GM12875 (cell line): Measurements from ENCODE around the gene RBM45.

Source experiments
- H3K4me3 ChIP-seq: one replicate; pipeline ENCODE4 v1.5.1; 2011; ENCODE audit warnings: low read depth, low read length, control low read depth
- CTCF ChIP-seq: IDR thresholded peaks from 2 replicates; pipeline ENCODE4 v1.5.1; 2011; ENCODE audit warnings: low read depth, mild to moderate bottlenecking, control low read depth, inconsistent platforms, low read length, moderate library complexity, borderline replicate concordance; ENCODE audit not compliant: insufficient read depth

The RBM45 gene

GRCh38 chr2:178084273-178084672, 28.0 kb upstream of the RBM45 start:
- H3K4me3 ChIP-seq: no peak overlapping the region
- TF ChIP-seq CTCF: no peak

GRCh38 chr2:178088774-178089270, 23.4 kb upstream of the RBM45 start:
- no peak overlapping the region for H3K4me3 ChIP-seq
- no peak for TF ChIP-seq CTCF

GRCh38 chr2:178093471-178093870, 18.8 kb upstream of the RBM45 start:
- TF ChIP-seq CTCF: no peak
- H3K4me3 ChIP-seq: no peak overlapping the region

GRCh38 chr2:178101321-178102079, 10.7 kb upstream of the RBM45 start:
- no peak overlapping the region for H3K4me3 ChIP-seq
- no peak for TF ChIP-seq CTCF

- H3K4me3 ChIP-seq: no peak overlapping the region
- no peak for TF ChIP-seq CTCF
These were observed 6.7 kb upstream of the RBM45 start for GRCh38 chr2:178105566-178105965.

- H3K4me3 ChIP-seq: no peak overlapping the region
- TF ChIP-seq CTCF: no peak
These were observed 6.2 kb upstream of the RBM45 start for GRCh38 chr2:178106053-178106452.

GRCh38 chr2:178108176-178108575, 4.1 kb upstream of the RBM45 start:
- no peak overlapping the region for H3K4me3 ChIP-seq
- TF ChIP-seq CTCF: no peak
